ENCODE measurements around the gene TRRAP. TPM values are rescaled to one million over a fixed set of nuclear protein-coding genes. Genes with fewer than 3 reads are reported as not detected.

Gene TRRAP
- total RNA-seq, 2 experiments from 2014 or later: 45.5 to 48.2 TPM

DNA sequence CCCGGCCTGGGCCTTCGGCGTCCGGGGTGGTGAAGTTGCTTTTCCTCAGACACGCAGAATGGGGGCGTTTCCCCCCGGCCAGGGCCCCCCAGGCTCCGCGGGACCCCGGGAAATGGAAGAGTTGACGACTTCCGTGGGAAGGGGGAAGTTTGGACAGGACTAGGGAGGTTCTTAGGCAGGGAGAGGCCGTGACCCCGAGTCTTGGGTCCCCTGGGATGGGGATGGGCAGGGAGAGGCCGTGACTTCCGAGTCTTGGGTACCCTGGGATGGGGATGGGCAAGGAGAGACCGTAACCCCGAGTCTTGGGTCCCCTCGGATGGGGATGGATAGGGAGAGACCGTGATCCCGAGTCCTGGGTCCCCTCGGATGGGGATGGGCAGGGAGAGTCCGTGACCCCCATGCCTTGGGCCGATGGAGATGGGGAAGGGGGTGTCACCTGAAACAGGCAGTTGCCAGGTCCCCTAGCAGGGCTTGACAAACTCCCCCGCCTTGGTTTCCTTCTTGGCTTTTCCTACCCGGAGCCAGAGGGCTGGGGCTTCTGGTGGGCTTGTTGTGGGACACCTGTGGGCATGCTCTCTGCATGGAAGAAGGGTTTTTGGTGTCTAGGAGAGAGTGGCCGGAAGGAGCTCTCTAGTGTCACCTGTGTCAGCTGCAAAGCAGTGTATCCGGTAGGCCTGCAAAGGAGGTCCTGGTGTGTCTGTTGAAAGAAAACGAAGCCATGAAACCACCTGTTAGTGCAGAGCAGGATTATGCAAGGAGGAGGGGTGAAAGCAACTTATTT, 1.1 kb downstream of the TRRAP start:
- peaks cover 3% of the 10 kb centered on the region for H3K27me3 Mint-ChIP-seq
- no peaks in the 10 kb centered on the region for H3K9me3 Mint-ChIP-seq
- ATAC-seq: peak; percentile 86
- TF ChIP-seq, protein P1, sequence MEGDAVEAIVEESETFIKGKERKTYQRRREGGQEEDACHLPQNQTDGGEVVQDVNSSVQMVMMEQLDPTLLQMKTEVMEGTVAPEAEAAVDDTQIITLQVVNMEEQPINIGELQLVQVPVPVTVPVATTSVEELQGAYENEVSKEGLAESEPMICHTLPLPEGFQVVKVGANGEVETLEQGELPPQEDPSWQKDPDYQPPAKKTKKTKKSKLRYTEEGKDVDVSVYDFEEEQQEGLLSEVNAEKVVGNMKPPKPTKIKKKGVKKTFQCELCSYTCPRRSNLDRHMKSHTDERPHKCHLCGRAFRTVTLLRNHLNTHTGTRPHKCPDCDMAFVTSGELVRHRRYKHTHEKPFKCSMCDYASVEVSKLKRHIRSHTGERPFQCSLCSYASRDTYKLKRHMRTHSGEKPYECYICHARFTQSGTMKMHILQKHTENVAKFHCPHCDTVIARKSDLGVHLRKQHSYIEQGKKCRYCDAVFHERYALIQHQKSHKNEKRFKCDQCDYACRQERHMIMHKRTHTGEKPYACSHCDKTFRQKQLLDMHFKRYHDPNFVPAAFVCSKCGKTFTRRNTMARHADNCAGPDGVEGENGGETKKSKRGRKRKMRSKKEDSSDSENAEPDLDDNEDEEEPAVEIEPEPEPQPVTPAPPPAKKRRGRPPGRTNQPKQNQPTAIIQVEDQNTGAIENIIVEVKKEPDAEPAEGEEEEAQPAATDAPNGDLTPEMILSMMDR (IDR thresholded peaks at IDR 0.05): peak; percentile 55
- ChIA-PET POLR2A (interaction anchor here (1.0 to 1.2 kb wide), 2 partner anchors 23 to 117 kb away, joined by 3 to 4 read pairs; no protein-coding TSS in a partner anchor), CTCF (interaction anchor here (0.8 to 2.6 kb wide), 6 partner anchors 8 to 258 kb away, joined by 3 to 23 read pairs (median 4); no protein-coding TSS in a partner anchor)
- intact Hi-C loops (cut with micrococcal nuclease): no loop called here
- peak overlapping the region; percentile 92 for H3K4me3 Mint-ChIP-seq
- H3K4me1 Mint-ChIP-seq (ENCODE audit: low read depth): peaks cover 25% of the 10 kb centered on the region
- peak; percentile 81 for DNase-seq
- H3K27ac Mint-ChIP-seq: peak overlapping the region; percentile 95
- H3K36me3 Mint-ChIP-seq (ENCODE audit: low read depth): peaks cover 29% of the 10 kb centered on the region

- no peaks in the 10 kb centered on the region for H3K9me3 Mint-ChIP-seq
- peaks cover 31% of the 10 kb centered on the region for H3K36me3 Mint-ChIP-seq (ENCODE audit: low read depth)
- peaks cover 3% of the 10 kb centered on the region for H3K27me3 Mint-ChIP-seq
- CTCF ChIA-PET: interaction anchor here (0.8 to 2.6 kb wide), 4 partner anchors 13 to 257 kb away, joined by 3 to 23 read pairs (median 4); no protein-coding TSS in a partner anchor
- TF ChIP-seq, protein P1 (IDR thresholded peaks at IDR 0.05): no peak
- DNase-seq: no peak
- H3K4me1 Mint-ChIP-seq (ENCODE audit: low read depth): peaks cover 25% of the 10 kb centered on the region
- intact Hi-C loops (cut with micrococcal nuclease): no loop called here
- no peak for ATAC-seq
- peak overlapping the region; percentile 92 for H3K4me3 Mint-ChIP-seq
- H3K27ac Mint-ChIP-seq: peak overlapping the region; percentile 95
- POLR2A ChIA-PET: interaction anchor here (1.0 to 1.2 kb wide), 2 partner anchors 23 to 117 kb away, joined by 3 to 4 read pairs; no protein-coding TSS in a partner anchor
These were observed 1.6 kb downstream of the TRRAP start for GRCh38 chr7:98879979-98880315.

- Mint-ChIP-seq H3K9me3 (no peaks in the 10 kb centered on the region), H3K27me3 (peaks cover 1% of the 10 kb centered on the region), H3K4me1 (ENCODE audit: low read depth) (peaks cover 25% of the 10 kb centered on the region), H3K36me3 (ENCODE audit: low read depth) (peaks cover 31% of the 10 kb centered on the region), H3K27ac (peak overlapping the region; percentile 95), H3K4me3 (peak overlapping the region; percentile 92)
- TF ChIP-seq, protein P1 (IDR thresholded peaks at IDR 0.05): no peak
- ChIA-PET CTCF (interaction anchor here (1.0 to 2.6 kb wide), 3 partner anchors 13 to 49 kb away, joined by 4 to 23 read pairs (median 4); no protein-coding TSS in a partner anchor), POLR2A (interaction anchor here (1.0 to 1.2 kb wide), 2 partner anchors 10 to 22 kb away, joined by 3 to 4 read pairs; no protein-coding TSS in a partner anchor)
- intact Hi-C loops (cut with micrococcal nuclease): no loop called here
- DNase-seq (no peak), ATAC-seq (no peak)
These were observed 2.2 kb downstream of the TRRAP start for GRCh38 chr7:98880485-98880884.

DNA sequence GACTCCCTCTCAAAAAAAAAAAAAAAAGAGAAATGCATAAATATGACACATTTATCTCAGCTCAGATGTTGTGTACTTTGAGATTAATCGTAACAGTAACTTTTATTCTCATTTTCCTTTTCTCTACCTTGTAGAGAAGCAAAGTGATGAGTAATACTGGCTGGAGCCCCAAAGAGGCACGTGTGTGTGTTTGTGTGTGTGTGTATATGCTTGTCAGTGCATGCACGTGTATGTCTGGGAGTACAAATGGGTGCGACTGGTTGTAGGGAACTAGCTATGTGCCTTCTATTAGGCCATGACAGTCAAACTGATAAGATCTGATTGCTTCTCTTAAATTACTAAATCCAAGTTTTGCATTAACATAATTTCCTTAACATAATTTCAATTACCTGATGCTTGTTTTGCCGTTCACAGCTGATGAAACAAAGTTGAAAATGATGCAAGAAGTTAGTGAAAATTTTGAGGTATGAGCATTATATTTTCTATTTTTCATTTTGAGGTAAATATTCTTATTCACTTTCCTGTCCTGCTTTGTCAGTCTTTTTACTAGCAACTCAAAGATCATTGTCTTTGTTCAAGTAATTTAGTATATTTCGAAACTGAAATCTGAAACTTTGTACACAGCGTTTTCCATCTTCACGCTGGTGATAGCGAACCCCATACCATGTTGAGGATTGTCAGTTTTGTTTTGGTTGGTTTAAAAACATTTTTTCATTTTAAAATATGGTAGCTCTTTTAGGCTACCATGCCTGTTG, 3.4 kb downstream of the TRRAP start:
- TF ChIP-seq, protein P1 (IDR thresholded peaks at IDR 0.05): no peak
- no peak overlapping the region for H3K4me3 Mint-ChIP-seq
- ChIA-PET CTCF (interaction anchor here (0.9 kb wide), 2 partner anchors 9 to 18 kb away, joined by 3 read pairs; no protein-coding TSS in a partner anchor), POLR2A (interaction anchor here (0.6 to 1.0 kb wide), 2 partner anchors 9 to 58 kb away, joined by 3 read pairs; no protein-coding TSS in a partner anchor)
- ATAC-seq (no peak), DNase-seq (no peak)
- peak overlapping the region; percentile 20 for H3K27ac Mint-ChIP-seq
- no peaks in the 10 kb centered on the region for H3K9me3 Mint-ChIP-seq
- no peaks in the 10 kb centered on the region for H3K27me3 Mint-ChIP-seq
- intact Hi-C loops (cut with micrococcal nuclease): no loop called here
- peaks cover 28% of the 10 kb centered on the region for H3K4me1 Mint-ChIP-seq (ENCODE audit: low read depth)
- H3K36me3 Mint-ChIP-seq (ENCODE audit: low read depth): peaks cover 34% of the 10 kb centered on the region
